Stimulated activated CD4-positive, alpha-beta T cell treated with anti-CD3 and anti-CD28 coated beads, Interleukin-15, amount 100 ng/mL, for 1 hour (primary cell): ENCODE measurements around the gene ARHGAP8.

Experiments
- DNase-seq, 2 donors: peaks; one replicate each; pipeline ENCODE4 v3.0.0-alpha.2; 2020; ENCODE audit warnings: low read depth in 1 of 2, low spot score in 1 of 2

ARHGAP8 gene

DNA sequence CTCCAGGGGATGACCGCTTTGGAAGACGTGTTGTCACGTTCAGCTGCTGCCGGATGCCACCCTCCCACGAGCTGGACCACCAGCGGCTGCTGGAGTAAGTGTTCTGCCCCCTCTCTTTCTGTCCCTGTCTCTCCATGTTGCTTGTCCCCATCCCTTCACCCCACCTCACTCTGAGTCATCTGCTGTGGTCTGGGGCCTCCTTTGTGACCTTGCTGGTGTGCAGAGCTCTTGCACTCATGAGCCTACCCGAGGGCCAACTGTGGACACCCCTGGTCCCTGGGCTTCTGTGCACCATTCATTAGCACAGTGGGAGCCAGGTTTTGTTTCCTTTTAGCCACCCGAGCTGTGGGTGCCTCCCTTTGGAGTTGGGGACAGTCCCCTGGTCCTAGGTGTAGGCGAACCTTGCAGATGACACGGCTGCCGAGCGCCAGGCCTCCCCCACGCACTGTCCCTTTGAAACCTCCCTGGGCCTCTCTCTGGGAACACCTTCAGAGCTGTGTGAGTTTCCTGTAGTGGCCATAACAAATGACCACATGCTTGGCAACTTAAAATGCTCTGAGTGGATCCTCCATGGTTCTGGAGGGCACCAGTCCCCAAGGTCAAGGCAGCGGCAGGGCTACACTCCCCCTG is 49.8 kb downstream of the ARHGAP8 start:
- no peak for DNase-seq

DNA sequence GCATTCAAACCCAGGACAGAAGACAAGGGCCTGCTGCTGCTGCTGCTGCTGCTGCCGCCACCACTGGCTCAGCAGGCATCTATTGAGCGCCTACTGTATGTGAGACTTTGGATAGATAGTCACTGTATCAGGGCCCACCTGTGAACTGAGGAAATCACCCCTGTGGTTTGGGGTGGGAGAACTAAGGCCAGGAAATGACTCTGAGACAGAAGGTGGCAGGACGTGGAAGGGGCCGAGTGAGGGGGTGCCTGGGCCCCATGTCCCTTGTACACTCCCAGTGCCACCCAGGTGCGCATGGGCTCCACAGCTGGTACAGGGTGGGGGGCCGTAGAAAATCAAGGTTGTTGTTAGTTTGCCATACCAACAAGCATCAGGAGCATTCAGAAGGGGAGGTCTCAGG is 50.6 kb downstream of the ARHGAP8 start:
- no peak for DNase-seq

GRCh38 chr22:44804327-44804726 is 52.0 kb downstream of the ARHGAP8 start:
- DNase-seq: no peak

- DNase-seq: no peak
Measured at GRCh38 chr22:44805711-44806110, 53.3 kb downstream of the ARHGAP8 start.

DNA sequence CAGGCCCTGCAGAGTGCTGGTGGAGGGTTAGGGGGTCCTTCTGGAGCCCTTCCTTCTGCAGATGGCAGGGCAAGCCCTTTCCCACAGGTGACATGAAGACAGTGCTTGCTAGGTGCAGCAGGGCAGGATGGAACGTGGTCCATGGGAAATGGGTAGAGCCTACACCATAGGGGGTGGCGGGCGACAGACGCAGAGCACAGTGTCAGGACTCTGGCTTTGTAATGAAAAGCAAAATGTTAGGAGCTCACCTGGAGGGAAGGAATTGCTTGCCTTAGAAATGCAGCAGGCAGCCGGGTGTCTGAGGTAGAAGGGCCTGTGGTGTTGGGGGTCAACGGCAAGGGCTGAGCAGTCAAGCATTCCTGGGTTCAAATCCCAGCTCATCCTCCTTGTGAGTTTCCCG is 54.9 kb downstream of the ARHGAP8 start:
- no peak for DNase-seq

- DNase-seq: no peak
Measured at GRCh38 chr22:44807915-44808690, 55.7 kb downstream of the ARHGAP8 start.

- no peak for DNase-seq
Measured at GRCh38 chr22:44809456-44809855, 57.1 kb downstream of the ARHGAP8 start.

DNA sequence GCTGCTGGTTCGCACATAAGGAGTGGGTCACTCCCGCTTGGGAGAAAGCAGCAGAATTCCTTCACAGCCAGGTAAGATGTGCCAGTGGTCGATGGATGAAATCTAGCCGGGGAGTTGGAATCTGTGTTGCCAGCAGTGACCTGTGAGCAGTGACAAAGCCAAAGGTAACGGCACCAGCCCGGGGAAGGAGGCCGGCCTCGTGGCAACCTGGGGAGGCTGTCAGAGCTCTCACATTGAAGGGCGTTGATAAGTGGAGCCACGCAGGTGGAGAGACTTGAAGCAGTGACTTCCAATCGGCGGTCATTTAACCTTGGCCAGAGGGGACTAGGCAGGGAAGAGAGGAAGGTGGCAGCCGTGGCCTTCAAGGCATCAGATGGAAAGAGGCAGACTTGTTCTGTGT is 58.8 kb downstream of the ARHGAP8 start:
- no peak for DNase-seq

DNA sequence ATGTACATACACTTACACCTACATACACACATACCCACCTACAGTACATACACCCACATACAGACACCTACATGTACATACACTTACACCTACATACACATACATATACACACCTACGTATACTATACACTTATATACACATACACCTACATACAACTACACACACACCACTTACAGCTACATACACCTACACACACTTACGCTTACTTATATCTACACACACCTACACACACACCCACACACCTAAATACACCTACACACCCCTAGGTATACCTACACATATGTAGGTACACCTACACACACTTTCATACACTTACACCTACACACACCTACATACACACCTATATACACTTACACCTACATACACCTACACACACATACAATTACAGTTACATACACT is 61.0 kb downstream of the ARHGAP8 start:
- DNase-seq: no peak

- DNase-seq: no peak
Measured at GRCh38 chr22:44814266-44815098, 62.1 kb downstream of the ARHGAP8 start.

GRCh38 chr22:44815099-44816070 is 63.0 kb downstream of the ARHGAP8 start:
- DNase-seq: no peak

DNA sequence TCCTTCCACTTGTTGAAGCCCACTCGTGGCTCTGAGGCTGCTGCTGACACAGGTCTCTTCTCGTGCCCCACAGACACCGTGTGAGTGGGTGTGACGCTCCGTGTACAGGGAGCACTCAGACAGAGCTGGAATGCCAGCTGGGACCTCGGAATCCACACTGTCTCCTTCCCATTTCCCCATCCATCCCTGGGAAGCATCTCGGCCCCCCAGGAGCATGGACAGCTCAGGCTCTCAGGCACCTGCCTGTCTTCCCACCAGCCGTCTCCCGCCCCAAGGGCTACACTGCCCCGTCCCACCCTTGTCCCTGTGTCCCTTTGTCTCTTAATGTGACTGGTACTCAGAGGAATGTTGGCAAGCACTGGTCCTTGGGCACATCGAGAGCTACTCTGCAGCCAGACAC is 63.8 kb downstream of the ARHGAP8 start:
- no peak for DNase-seq

GRCh38 chr22:44818727-44819126 is 66.4 kb downstream of the ARHGAP8 start:
- DNase-seq: no peak

GRCh38 chr22:44819966-44820631 is 67.7 kb downstream of the ARHGAP8 start:
- no peak for DNase-seq

- DNase-seq: no peak
Measured at GRCh38 chr22:44821741-44822475, 69.5 kb downstream of the ARHGAP8 start.

DNA sequence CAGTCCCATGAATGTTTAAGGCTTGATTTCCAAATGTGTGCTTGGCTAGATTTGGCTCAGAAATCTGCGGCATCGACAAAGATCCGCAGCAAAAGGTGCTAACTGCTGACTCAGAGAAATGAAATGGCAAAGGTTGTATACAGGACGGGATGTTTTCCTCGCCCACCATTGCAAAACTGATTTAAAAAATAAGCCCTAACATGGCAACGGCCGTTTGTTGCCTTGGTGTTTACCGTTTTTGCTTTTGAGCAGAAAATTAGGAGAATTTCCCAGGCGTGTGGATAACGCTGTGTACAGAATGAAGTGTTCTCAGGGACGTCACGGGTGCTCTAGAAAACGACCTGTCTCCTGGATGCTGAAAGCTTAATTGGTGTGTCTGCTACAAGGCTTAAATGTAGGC is 70.2 kb downstream of the ARHGAP8 start:
- no peak for DNase-seq

- no peak for DNase-seq
Measured at GRCh38 chr22:44823396-44823795, 71.0 kb downstream of the ARHGAP8 start.

DNA sequence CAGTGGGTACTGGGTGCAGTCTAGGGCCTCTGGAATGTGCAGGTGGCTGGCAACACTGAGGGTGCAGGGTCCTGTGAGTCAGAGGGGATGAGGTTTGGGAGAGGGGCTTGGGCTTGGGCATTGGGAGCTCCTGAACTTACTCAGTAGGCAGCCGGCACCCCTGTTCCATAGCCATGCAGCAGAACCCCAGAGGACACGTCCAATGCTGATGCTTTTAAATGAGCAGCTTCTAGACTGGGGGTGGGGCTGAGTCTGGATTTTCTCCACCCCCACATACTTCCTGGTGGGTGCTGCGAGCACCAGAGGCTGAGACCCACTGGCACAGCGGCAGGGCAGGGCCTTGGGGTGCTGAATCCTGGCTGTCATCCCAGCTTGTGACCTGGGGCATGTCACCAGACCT is 71.4 kb downstream of the ARHGAP8 start:
- no peak for DNase-seq

- DNase-seq: no peak
Measured at GRCh38 chr22:44824271-44824670, 71.9 kb downstream of the ARHGAP8 start.
